GM19452 (cell line): Measurements from ENCODE around the gene CDK15.

ENCODE experiments used
- ATAC-seq: cut with Tn5 transposase; IDR thresholded peaks from one replicate; pipeline ENCODE4 v1.9.1; 2021; ENCODE audit not compliant: unreplicated experiment

Gene CDK15

GRCh38 chr2:201932511-201932910, 126.2 kb downstream of the CDK15 start:
- ATAC-seq = no peak

DNA sequence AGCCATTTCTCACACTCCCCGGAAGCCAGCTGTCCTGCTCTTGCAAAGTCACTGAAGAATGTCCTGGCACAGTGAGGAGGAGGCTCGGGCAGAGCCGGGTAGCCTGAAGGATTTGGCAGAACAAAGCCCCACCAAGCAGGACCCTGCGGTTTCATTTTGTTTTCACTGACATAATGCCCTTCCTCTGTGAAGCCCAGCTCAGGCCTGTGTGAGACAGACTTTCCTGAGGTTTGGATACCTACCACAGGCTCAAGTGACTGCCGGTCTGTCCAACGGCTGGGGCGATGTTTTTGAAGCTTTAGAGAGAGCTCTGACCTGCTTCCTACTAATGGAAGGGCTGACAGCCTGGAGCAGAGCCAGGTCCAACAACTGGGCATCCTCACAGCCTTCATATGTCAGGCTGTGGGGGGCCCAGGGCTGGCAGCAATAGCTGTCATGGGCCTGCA, 127.5 kb downstream of the CDK15 start:
- no peak for ATAC-seq

DNA sequence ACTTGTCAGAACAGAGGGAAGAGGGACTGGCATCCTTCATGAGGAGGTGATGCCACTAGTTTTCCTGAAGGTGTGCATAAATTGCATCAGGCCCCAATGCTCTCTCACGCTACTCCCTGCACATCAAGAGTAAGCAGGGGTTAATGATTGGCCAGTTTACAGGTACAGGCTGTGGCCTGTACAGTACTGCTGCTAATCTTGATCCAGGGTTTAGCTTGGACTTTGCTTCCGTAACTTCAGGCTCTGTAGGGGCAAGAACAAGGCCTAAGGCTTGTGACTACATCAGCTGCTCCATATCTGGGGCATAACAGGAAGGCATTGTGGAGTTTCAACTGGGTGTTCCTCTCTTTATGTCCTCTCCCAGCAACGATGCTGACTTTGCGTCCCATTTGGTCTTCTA, 130.5 kb downstream of the CDK15 start:
- no peak for ATAC-seq

DNA sequence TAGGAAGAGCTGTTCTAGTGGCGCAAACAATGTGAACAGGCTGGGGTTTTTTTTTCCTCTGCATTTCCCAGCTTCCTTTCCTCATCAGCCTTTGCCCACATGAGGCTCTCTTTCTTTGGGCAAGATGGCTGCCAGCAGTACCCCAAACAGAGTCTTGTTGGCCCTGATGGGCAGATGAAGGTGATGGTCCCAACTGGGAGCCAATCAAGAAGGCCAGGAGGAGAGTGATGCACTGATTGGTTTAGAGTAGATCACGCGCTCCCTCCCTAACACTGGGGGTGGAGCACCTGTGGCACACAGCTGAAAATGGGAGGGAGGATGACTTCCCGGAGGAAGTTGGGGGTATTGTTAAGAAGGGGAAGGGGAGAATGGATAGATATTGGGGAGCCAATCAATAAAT, 131.0 kb downstream of the CDK15 start:
- ATAC-seq = no peak

DNA sequence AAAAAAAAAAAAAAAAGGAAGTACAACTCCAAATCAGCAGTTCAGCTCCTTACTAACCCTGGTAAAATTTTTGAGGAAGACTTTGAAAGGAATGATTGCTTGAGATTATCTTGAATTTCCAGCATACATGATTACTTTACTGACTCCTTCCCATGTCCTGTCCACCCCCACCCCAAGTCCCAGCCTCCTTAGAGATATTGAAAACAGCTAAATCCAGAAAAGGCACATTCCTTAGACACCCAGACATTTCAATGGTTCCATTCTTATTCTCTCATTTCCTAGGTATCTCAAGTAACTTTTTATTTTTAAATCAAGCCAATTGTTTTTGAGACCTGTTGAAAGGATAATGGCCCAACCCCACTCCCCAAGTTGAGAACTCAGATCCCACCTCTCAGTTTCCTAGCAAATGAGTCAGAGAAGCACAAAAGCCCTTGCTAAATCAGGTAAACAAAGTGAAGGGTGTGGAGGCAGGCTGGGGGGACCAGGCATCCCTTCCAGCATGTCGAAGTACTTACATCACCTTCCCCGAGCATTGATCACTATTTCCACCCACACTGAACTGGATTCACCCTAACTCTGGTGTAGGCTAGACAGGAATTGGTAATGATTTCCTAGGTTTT, 131.9 kb downstream of the CDK15 start:
- ATAC-seq = no peak

- no peak for ATAC-seq
Observed at GRCh38 chr2:201938781-201939180, 132.4 kb downstream of the CDK15 start.

GRCh38 chr2:201939453-201939941, 133.2 kb downstream of the CDK15 start:
- no peak for ATAC-seq

DNA sequence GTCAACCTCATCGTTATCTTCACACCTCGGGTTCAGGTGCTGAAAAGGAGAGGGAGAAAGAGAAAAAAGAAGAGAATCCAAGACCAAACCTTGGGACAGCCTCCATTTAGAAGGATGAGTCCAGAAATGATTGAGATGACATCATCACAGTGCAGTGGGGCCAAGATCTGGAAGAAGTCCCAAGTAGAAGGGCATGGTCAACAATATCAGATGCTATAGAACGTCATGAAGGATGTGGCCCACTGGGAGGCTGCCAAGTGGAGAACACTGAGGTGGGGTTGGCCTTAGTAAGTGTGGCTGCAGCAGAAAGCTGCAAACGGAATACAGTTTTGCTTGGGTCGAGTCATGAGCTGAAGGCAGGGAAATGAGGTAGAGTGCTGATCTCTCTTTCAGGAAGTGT, 136.2 kb downstream of the CDK15 start:
- ATAC-seq = no peak
